MCF 10A (cell line): ENCODE data around the gene RAB31. TPM values are rescaled to one million over a fixed set of nuclear protein-coding genes. Genes with fewer than 3 reads are reported as not detected.

ENCODE experiments used
- BruUV-seq: library from RNA; stranded (reverse); fragments of 400-500 nt; replicated peaks from 2 replicates; lab custom pipeline; 2021; lab: Mats Ljungman, UMichigan
- CTCF ChIA-PET: fragments of 300-600 bp; sonication (Branson Sonifier 250); formaldehyde crosslinking; extraction: SDS; loops from one replicate; lab custom pipeline; 2021; ENCODE audit warnings: antibody characterized with exemption, inconsistent platforms; lab: Yijun Ruan, JAX
- POLR2A ChIA-PET: fragments of 300-600, 350-650 bp; sonication (Branson Sonifier 250); formaldehyde crosslinking; extraction: SDS; loops from one replicate; lab custom pipeline; 2020; ENCODE audit warnings: antibody characterized with exemption, inconsistent platforms; lab: Yijun Ruan, JAX
- DNase-seq: peaks from one replicate; pipeline ENCODE4 v3.0.0-alpha.2; 2018; ENCODE audit not compliant: unreplicated experiment
- H3K27ac Mint-ChIP-seq: one replicate; pipeline ENCODE4 v1.8.0; 2022; ENCODE audit warnings: mild to moderate bottlenecking, low read depth, mixed read lengths; ENCODE audit not compliant: unreplicated experiment
- H3K27me3 Mint-ChIP-seq: one replicate; pipeline ENCODE4 v1.8.0; 2022; ENCODE audit warnings: mixed read lengths; ENCODE audit not compliant: insufficient read depth, unreplicated experiment
- H3K36me3 Mint-ChIP-seq: one replicate; pipeline ENCODE4 v1.8.0; 2022; ENCODE audit warnings: mild to moderate bottlenecking, moderate library complexity, mixed read lengths; ENCODE audit not compliant: insufficient read depth, unreplicated experiment
- H3K4me1 Mint-ChIP-seq: one replicate; pipeline ENCODE4 v1.8.0; 2022; ENCODE audit warnings: mixed read lengths; ENCODE audit not compliant: insufficient read depth, unreplicated experiment
- H3K4me3 Mint-ChIP-seq: one replicate; pipeline ENCODE4 v1.8.0; 2022; ENCODE audit warnings: mild to moderate bottlenecking, moderate library complexity, mixed read lengths; ENCODE audit not compliant: unreplicated experiment
- H3K9me3 Mint-ChIP-seq: one replicate; pipeline ENCODE4 v1.8.0; 2022; ENCODE audit warnings: mixed read lengths; ENCODE audit not compliant: unreplicated experiment
- intact Hi-C: fragments of 100-400 bp; cut with micrococcal nuclease; formaldehyde crosslinking; loops from 2 replicates; pipeline ENCODE4 v1.14.1; 2022
- total RNA-seq: library from RNA; stranded (reverse); gene quantifications from 2 replicates; pipeline ENCODE4 v1.2.3, GENCODE V29; 2022
- TF ChIP-seq, protein P1 (sequence below): fragments of 200-600 bp; IDR thresholded peaks from one replicate; pipeline ENCODE4 v1.8.0; 2022; ENCODE audit warnings: antibody characterized with exemption, mild to moderate bottlenecking; ENCODE audit not compliant: unreplicated experiment

RAB31 gene
- total RNA-seq, 1 experiment from 2014 or later: 6.1 TPM

DNA sequence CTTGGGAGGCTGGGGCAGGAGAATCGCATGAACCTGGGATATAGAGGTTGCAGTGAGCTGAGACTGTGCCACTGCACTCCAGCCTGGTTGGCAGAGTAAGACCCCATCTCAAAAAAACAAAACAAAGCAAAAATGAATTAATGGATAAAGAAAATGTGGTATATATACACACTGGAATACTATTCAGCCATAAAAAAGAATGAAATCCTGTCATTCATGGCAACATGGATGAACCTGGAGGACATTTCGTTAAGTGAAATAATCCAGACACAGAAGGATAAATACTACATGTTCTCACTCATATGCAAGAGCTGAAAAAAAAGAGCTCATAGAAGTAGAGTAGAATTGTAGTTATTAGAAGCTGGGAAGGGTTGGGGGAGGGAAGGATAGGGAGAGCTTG, 80.8 kb downstream of the RAB31 start:
- Mint-ChIP-seq H3K27me3 (no peaks in the 10 kb centered on the region), H3K4me3 (no peak overlapping the region), H3K9me3 (no peaks in the 10 kb centered on the region), H3K27ac (no peak overlapping the region), H3K36me3 (no peaks in the 10 kb centered on the region), H3K4me1 (peaks cover 10% of the 10 kb centered on the region)
- ChIA-PET CTCF (no interaction called here), POLR2A (interaction anchor here (0.6 kb wide), 1 partner anchor 107 kb away, joined by 3 read pairs; no protein-coding TSS in a partner anchor)
- intact Hi-C loops: no loop called here
- TF ChIP-seq, protein P1, sequence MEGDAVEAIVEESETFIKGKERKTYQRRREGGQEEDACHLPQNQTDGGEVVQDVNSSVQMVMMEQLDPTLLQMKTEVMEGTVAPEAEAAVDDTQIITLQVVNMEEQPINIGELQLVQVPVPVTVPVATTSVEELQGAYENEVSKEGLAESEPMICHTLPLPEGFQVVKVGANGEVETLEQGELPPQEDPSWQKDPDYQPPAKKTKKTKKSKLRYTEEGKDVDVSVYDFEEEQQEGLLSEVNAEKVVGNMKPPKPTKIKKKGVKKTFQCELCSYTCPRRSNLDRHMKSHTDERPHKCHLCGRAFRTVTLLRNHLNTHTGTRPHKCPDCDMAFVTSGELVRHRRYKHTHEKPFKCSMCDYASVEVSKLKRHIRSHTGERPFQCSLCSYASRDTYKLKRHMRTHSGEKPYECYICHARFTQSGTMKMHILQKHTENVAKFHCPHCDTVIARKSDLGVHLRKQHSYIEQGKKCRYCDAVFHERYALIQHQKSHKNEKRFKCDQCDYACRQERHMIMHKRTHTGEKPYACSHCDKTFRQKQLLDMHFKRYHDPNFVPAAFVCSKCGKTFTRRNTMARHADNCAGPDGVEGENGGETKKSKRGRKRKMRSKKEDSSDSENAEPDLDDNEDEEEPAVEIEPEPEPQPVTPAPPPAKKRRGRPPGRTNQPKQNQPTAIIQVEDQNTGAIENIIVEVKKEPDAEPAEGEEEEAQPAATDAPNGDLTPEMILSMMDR: no peak
- BruUV-seq: no TSS peak
- DNase-seq: no peak

DNA sequence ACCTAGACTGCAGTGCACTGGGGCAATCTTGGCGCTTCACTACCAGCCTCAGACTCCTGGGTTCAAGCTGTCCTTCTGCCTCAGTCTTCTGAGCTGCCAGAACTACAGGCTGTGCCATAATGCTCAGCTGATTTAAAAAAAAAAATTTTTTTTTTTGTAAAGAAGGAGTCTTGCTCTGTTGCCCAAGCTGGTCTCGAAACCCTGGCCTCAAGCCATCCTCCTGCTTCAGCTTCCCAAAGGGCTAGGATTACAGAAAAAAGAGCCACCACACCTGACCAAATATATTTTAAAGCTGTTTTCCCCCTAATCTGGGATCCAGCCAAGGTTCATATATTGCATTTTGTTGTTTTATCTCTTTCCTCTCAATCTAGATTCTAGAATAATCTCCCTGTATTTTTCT, 82.2 kb downstream of the RAB31 start:
- ChIA-PET POLR2A (interaction anchor here (0.8 to 0.9 kb wide), 2 partner anchors 19 to 37 kb away, joined by 4 to 5 read pairs; no protein-coding TSS in a partner anchor), CTCF (no interaction called here)
- H3K4me3 Mint-ChIP-seq: no peak overlapping the region
- no peaks in the 10 kb centered on the region for H3K36me3 Mint-ChIP-seq
- intact Hi-C loops: no loop called here
- peaks cover 10% of the 10 kb centered on the region for H3K4me1 Mint-ChIP-seq
- no peak overlapping the region for H3K27ac Mint-ChIP-seq
- H3K27me3 Mint-ChIP-seq: no peaks in the 10 kb centered on the region
- no peak for DNase-seq
- H3K9me3 Mint-ChIP-seq: no peaks in the 10 kb centered on the region
- TF ChIP-seq, protein P1: no peak
- BruUV-seq: no TSS peak

DNA sequence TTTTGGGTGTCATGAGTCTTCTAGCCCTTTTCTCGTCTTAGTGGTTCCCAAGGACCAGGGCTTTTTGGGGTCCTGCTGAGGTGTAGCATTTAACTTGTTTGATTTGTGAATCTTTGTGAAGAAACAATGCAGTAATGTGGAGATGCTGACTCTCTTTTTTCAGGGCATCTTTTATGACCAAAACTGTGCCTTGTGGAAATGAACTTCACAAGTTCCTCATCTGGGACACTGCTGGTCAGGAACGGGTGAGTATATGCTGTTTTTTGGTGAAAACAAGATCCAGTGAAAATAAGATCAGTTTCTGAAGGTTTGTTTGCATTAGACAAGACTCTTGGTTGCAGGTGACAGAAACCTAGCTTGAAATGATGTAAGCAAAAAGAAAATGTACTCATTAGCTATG, 83.9 kb downstream of the RAB31 start:
- Mint-ChIP-seq H3K4me1 (peaks cover 6% of the 10 kb centered on the region), H3K9me3 (no peaks in the 10 kb centered on the region), H3K4me3 (no peak overlapping the region), H3K36me3 (peaks cover under 1% of the 10 kb centered on the region), H3K27ac (no peak overlapping the region), H3K27me3 (no peaks in the 10 kb centered on the region)
- DNase-seq: no peak
- CTCF ChIA-PET: no interaction called here
- intact Hi-C loops: no loop called here
- POLR2A ChIA-PET: no interaction called here
- BruUV-seq: no TSS peak
- TF ChIP-seq, protein P1: no peak

DNA sequence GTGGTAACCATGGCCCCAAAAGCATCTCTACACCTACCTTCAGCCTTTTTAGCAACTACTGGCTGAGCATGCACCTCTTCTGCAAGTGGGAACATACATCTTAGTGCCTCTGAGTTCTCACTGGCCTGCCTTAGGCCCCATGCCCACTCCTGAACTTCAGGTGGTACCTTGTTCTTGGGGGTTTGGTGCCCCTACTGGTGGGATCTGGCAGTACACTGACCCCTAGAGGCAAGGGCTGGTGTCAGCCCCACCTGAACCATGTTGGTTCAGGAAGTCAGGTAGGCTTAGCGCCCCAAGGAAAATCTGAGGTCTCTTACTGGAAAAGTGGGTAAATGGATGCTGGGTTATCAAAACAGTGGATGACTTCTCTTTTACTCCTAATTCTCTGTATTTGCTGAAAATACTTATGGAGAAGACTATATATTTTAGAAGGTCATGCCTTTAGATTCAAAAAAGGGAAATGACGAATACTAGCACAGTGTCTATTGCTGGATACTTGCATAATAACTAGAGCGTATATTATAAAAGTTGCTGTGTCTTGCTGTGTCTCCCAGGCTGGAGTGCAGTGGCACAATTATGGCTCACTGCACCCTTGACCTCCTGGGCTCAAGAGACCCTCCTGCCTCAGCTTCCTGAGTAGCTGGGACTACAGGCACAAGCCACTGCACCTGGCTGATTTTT, 84.6 kb downstream of the RAB31 start:
- no TSS peak for BruUV-seq
- intact Hi-C loops: no loop called here

More for the DNA sequence above, 84.6 kb downstream of the RAB31 start:
- Mint-ChIP-seq H3K27ac (no peak overlapping the region), H3K27me3 (no peaks in the 10 kb centered on the region), H3K4me3 (no peak overlapping the region), H3K36me3 (peaks cover 6% of the 10 kb centered on the region), H3K4me1 (no peaks in the 10 kb centered on the region), H3K9me3 (no peaks in the 10 kb centered on the region)
- peak; percentile 33 for DNase-seq
- TF ChIP-seq, protein P1: peak; percentile 37
- ChIA-PET CTCF (no interaction called here), POLR2A (no interaction called here)
